SHP77 (cell line): ENCODE results near the gene CTSD.

Experiments
- DNase-seq, 2 experiments: peaks; one replicate each; lab custom pipeline; 2025; lab: John Stamatoyannopoulos, UW

Gene CTSD

GRCh38 chr11:1755692-1756561, 7.8 kb downstream of the CTSD start:
- DNase-seq: no peak

- no peak for DNase-seq
Observed at GRCh38 chr11:1755344-1755691, 8.4 kb downstream of the CTSD start.

- DNase-seq: no peak
Observed at GRCh38 chr11:1754376-1755150, 9.2 kb downstream of the CTSD start.

GRCh38 chr11:1753929-1754305, 9.8 kb downstream of the CTSD start:
- no peak for DNase-seq

- no peak for DNase-seq
Observed at GRCh38 chr11:1753229-1753928, 10.3 kb downstream of the CTSD start.

- DNase-seq: no peak
Observed at GRCh38 chr11:1752907-1753228, 10.9 kb downstream of the CTSD start.

- no peak for DNase-seq
Observed at GRCh38 chr11:1751999-1752906, 11.5 kb downstream of the CTSD start.

- no peak for DNase-seq
Observed at GRCh38 chr11:1751531-1751921, 12.2 kb downstream of the CTSD start.

GRCh38 chr11:1750840-1751530, 12.7 kb downstream of the CTSD start:
- no peak for DNase-seq

- DNase-seq: no peak
Observed at GRCh38 chr11:1750481-1750839, 13.3 kb downstream of the CTSD start, which contains the start of gene IFITM10. IFITM10 (minus strand) TSS chr11:1750595; CDS start chr11:1750442, 153 bp downstream.

GRCh38 chr11:1749395-1750351, 14.1 kb downstream of the CTSD start:
- no peak for DNase-seq

GRCh38 chr11:1748636-1749394, 14.9 kb downstream of the CTSD start:
- no peak for DNase-seq

GRCh38 chr11:1747753-1748635, 15.7 kb downstream of the CTSD start:
- DNase-seq: no peak

GRCh38 chr11:1746956-1747752, 16.6 kb downstream of the CTSD start:
- DNase-seq: no peak

GRCh38 chr11:1746511-1746931, 17.2 kb downstream of the CTSD start:
- DNase-seq: peak in 1 of 2 experiments; percentile 45

GRCh38 chr11:1745701-1746320, 17.9 kb downstream of the CTSD start:
- DNase-seq: no peak
